Measurements from ENCODE around the gene ADGRG6.
"Not testable (repeated sequence)": the region's sequence is repeated elsewhere in the genome, so short reads cannot be mapped to it uniquely, and the experiment has no call there.

The ADGRG6 gene

DNA sequence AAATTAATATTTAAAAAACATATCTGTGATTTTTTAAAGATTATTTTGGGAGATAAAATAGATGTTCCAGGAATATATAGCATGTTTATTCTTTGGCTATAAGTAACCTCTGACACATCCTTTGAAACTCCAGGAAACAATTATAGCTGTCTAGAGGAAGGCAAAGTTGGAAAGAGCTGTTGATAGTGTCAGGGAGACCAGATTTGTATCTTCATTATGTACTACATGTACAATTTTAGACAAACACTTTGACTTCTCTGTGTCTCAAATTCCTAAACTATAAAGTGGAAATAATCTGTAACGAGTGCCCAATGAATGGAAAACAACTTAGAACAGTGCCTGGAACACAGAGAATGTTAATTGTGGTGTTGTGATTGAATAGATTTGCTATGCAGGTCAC lies 25.6 kb upstream of the ADGRG6 start:
- no peak for DNase-seq (ENCODE audit: low read depth)
- H3K4me3 ChIP-seq (ENCODE audit: low read depth, low read length): no peak overlapping the region
- in situ Hi-C loops (cut with HindIII; ENCODE audit: low sequenced_read_pairs): no loop called here
- TF ChIP-seq, protein P1, sequence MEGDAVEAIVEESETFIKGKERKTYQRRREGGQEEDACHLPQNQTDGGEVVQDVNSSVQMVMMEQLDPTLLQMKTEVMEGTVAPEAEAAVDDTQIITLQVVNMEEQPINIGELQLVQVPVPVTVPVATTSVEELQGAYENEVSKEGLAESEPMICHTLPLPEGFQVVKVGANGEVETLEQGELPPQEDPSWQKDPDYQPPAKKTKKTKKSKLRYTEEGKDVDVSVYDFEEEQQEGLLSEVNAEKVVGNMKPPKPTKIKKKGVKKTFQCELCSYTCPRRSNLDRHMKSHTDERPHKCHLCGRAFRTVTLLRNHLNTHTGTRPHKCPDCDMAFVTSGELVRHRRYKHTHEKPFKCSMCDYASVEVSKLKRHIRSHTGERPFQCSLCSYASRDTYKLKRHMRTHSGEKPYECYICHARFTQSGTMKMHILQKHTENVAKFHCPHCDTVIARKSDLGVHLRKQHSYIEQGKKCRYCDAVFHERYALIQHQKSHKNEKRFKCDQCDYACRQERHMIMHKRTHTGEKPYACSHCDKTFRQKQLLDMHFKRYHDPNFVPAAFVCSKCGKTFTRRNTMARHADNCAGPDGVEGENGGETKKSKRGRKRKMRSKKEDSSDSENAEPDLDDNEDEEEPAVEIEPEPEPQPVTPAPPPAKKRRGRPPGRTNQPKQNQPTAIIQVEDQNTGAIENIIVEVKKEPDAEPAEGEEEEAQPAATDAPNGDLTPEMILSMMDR (IDR thresholded peaks at IDR 0.05; ENCODE audit: low read depth, low read length, missing control alignments): no peak

DNA sequence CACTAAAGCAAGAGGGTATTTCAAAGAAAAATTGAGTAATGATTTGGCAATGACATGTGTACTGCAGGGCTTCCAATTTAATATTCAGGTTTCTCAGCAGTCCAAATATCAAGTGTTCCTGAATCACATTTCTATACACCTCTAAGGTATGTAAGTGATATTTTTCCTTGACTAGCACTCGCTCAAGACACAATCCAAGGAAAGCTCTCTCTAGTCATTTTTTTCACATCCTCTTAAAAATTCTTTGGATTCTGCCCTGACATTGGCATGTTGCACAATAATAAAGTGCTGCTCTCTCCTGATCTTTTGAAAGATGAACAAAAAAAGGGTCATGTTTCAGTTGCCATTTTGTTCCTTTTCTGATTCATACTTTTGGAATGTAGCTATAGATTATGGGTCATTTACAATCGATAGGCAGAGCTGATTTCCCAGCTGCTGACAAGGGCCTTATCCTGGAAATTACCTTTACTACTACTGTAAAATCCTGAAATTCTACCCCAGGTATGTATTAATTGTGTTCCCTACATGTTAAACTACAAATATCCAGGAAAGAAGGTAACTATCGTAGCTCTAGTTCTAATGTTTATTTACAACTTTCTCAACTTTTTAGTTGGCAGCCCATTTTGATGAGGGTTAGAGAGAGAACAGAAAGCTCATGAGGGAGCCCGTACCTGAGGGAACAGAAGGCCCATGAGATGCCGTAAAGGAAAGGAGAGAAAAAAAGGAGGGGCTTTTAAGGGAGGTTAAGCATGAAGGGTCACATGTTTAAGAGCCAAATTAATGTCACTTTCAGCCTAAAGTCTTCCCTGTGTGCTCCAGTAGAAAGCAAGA lies 22.2 kb upstream of the ADGRG6 start:
- no peak overlapping the region for H3K4me3 ChIP-seq (ENCODE audit: low read depth, low read length)
- no peak for DNase-seq (ENCODE audit: low read depth)
- TF ChIP-seq, protein P1 (IDR thresholded peaks at IDR 0.05; ENCODE audit: low read depth, low read length, missing control alignments): no peak
- in situ Hi-C loops (cut with HindIII; ENCODE audit: low sequenced_read_pairs): no loop called here

DNA sequence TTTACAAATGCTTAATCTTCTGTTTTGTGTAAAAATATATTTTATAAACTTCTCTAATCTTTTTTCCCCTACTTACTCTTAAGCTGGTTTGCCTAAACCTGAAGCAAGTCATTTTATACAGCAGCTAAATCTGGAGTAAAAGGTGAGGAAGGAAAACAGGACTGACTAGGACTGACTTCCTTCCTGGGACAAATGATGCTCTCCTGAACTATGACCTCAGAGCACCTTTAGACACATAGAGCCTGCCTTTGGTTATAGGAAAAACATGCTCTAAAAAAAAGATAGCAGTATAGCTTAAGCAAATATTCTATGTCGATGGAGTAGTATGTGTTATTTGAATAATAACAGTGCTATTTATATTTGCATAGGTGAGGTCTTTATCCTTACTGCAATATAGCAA lies 21.5 kb upstream of the ADGRG6 start:
- TF ChIP-seq, protein P1 (IDR thresholded peaks at IDR 0.05; ENCODE audit: low read depth, low read length, missing control alignments): no peak
- no peak for DNase-seq (ENCODE audit: low read depth)
- H3K4me3 ChIP-seq (ENCODE audit: low read depth, low read length): no peak overlapping the region
- in situ Hi-C loops (cut with HindIII; ENCODE audit: low sequenced_read_pairs): no loop called here

DNA sequence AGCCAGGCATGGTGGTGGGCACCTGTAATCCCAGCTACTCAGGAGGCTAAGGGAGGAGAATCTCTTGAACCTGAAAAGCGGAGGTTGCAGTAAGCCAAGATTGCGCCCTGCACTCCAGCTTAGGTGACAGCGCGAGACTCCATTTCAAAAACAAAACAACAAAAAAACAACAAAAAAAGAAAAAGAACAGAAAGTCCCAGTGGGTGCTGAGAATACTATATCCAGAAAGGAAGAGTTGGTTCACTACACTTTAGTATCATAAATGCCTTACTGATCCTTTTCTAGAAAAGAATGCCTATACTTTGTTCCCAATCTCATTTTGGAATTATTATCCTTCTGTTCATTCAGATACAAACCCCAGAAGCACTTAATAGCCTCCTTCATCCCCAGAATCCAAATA lies 20.9 kb upstream of the ADGRG6 start:
- no peak for DNase-seq (ENCODE audit: low read depth)
- no peak overlapping the region for H3K4me3 ChIP-seq (ENCODE audit: low read depth, low read length)
- in situ Hi-C loops (cut with HindIII; ENCODE audit: low sequenced_read_pairs): no loop called here
- TF ChIP-seq, protein P1 (IDR thresholded peaks at IDR 0.05; ENCODE audit: low read depth, low read length, missing control alignments): no peak

DNA sequence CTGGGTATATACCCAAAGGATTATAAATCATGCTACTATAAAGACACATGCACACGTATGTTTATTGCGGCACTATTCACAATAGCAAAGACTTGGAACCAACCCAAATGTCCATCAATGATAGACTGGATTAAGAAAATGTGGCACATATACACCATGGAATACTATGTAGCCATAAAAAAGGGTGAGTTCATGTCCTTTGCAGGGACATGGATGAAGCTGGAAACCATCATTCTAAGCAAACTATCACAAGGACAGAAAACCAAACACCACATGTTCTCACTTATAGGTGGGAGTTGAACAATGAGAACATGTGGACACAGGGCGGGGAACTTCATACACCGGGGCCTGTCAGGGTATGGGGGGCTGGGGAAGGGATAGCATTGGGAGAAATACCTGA lies 18.7 kb upstream of the ADGRG6 start:
- in situ Hi-C loops (cut with HindIII; ENCODE audit: low sequenced_read_pairs); H3K4me3 ChIP-seq (ENCODE audit: low read depth, low read length); DNase-seq (ENCODE audit: low read depth): not testable (repeated sequence)

DNA sequence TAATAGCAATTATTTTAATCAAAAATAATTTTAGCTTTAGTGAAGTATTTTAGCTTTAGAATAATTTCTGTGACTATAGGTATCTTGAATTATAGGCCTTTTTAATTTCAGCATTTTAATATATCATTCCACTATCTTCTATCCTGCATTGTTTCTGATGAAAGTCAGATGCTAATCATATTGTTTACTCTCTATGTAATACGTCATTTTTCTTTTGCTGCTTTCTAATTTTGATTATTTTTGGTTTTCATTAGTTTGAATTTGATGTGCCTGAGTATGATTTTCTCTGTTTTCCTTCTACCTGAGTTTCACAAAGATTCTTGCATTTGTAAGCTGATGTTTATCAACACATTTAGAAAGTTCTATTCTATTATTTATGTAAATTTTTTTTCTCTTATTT lies 17.4 kb upstream of the ADGRG6 start:
- DNase-seq (ENCODE audit: low read depth): no peak
- in situ Hi-C loops (cut with HindIII; ENCODE audit: low sequenced_read_pairs): no loop called here
- TF ChIP-seq, protein P1 (IDR thresholded peaks at IDR 0.05; ENCODE audit: low read depth, low read length, missing control alignments): no peak
- no peak overlapping the region for H3K4me3 ChIP-seq (ENCODE audit: low read depth, low read length)

DNA sequence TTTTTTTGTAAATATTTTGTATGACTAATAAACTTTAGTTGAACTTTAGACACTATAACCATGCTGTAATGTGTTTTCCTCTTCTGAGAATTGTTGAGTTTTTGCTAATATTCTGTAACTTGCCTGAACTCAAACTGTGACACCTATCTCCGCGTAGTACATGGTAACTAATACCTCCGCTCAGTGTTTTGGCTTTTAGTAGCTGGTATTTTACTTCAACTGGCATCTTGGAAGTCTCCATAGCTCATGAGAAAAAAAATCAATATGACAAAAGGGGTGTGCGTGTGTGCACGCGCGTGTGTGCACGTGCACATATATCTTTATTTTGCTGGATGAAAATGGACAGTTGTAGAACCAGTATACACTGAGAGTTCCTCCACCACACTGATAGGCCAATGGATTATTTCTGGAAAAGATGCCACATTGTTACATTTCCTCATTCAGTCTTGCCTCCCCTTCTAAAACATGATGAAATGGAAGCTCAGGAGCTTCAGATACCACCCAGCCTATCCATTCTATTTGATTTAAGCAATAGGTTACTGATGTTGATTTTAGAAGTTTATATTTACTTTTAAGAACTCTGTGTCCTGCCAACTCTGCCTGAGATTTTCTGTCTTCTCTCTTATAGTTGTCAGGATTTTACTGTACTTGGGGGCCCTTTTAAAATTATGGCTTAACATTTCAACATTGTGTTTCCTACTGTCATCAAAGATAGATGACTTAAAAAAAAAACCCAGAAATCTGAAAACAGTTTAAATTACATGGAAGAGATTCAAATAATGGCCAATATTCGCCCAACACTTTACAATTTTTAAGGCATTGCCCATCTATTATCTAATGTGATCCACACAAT lies 16.3 kb upstream of the ADGRG6 start:
- no peak for DNase-seq (ENCODE audit: low read depth)
- TF ChIP-seq, protein P1 (IDR thresholded peaks at IDR 0.05; ENCODE audit: low read depth, low read length, missing control alignments): no peak
- in situ Hi-C loops (cut with HindIII; ENCODE audit: low sequenced_read_pairs): no loop called here
- no peak overlapping the region for H3K4me3 ChIP-seq (ENCODE audit: low read depth, low read length)

Measured in astrocyte of the cerebellum (primary cell).